ENCODE data around the gene MYOCOS. TPM values are rescaled to one million over a fixed set of nuclear protein-coding genes. Genes with fewer than 3 reads are reported as not detected.

Gene MYOCOS
- total RNA-seq, 4 donors from 2014 or later, result not detected

- no peak overlapping the region for H3K27ac ChIP-seq
- H3K36me3 ChIP-seq, result no peaks in the 10 kb centered on the region
- WGBS, result 98% methylated on average over 28 of the region's 28 CpGs
- no peak for TF ChIP-seq EP300 (IDR thresholded peaks at IDR 0.05)
- no peak for TF ChIP-seq POLR2A (IDR thresholded peaks at IDR 0.05)
- TF ChIP-seq POLR2AphosphoS5 (IDR thresholded peaks at IDR 0.05), result no peak
- TF ChIP-seq, protein P1, sequence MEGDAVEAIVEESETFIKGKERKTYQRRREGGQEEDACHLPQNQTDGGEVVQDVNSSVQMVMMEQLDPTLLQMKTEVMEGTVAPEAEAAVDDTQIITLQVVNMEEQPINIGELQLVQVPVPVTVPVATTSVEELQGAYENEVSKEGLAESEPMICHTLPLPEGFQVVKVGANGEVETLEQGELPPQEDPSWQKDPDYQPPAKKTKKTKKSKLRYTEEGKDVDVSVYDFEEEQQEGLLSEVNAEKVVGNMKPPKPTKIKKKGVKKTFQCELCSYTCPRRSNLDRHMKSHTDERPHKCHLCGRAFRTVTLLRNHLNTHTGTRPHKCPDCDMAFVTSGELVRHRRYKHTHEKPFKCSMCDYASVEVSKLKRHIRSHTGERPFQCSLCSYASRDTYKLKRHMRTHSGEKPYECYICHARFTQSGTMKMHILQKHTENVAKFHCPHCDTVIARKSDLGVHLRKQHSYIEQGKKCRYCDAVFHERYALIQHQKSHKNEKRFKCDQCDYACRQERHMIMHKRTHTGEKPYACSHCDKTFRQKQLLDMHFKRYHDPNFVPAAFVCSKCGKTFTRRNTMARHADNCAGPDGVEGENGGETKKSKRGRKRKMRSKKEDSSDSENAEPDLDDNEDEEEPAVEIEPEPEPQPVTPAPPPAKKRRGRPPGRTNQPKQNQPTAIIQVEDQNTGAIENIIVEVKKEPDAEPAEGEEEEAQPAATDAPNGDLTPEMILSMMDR (IDR thresholded peaks at IDR 0.05), result no peak
- H3K27me3 ChIP-seq, result no peaks in the 10 kb centered on the region
- DNase-seq (ENCODE audit: low spot score in 2 of 2), result no peak
- no peaks in the 10 kb centered on the region for H3K9me3 ChIP-seq
- peaks cover 6% of the 10 kb centered on the region for H3K4me1 ChIP-seq
- H3K4me3 ChIP-seq, result no peak overlapping the region
Observed at GRCh38 chr1:171670739-171671138, 48.7 kb downstream of the MYOCOS start.

- DNase-seq (ENCODE audit: low spot score in 2 of 2), result no peak
- Histone ChIP-seq H3K4me1 (peaks cover 6% of the 10 kb centered on the region), H3K36me3 (no peaks in the 10 kb centered on the region), H3K4me3 (no peak overlapping the region), H3K27me3 (no peaks in the 10 kb centered on the region), H3K9me3 (no peaks in the 10 kb centered on the region), H3K27ac (peak overlapping the region; percentile 0)
- TF ChIP-seq, protein P1 (IDR thresholded peaks at IDR 0.05), result no peak
- TF ChIP-seq EP300 (IDR thresholded peaks at IDR 0.05), result no peak
- WGBS, result 57% methylated on average over 3 of the region's 3 CpGs
Observed at GRCh38 chr1:171674431-171675405, 52.7 kb downstream of the MYOCOS start.

Other genes starting within 250 kb of the MYOCOS start
- 100 to 1,000 TPM in 2 of 4 donors, 10 to 100 TPM in 2; 96.1 to 181 (median 104) TPM for gene PRRC2C, start 136.7 kb upstream of the MYOCOS start, total RNA-seq
- 1 to 10 TPM in 2 of 4 donors, under 1 TPM in 2; 0.34 to 3.1 (median 1.2) TPM for gene MYOC, start 30.4 kb downstream of the MYOCOS start, total RNA-seq
- gene VAMP4, start 119.8 kb downstream of the MYOCOS start, total RNA-seq, result 10 to 100 TPM in 3 of 4 donors, 1 to 10 TPM in 1; 9.3 to 23.3 (median 10.7) TPM
- 10 to 100 TPM; 20.2 to 29.4 (median 23.4) TPM for gene METTL13, start 159.4 kb downstream of the MYOCOS start, total RNA-seq
- gene DNM3, start 219.3 kb downstream of the MYOCOS start, total RNA-seq, result 10 to 100 TPM in 1 of 4 donors, 1 to 10 TPM in 3; 1.6 to 11.7 (median 3.7) TPM

Data from suprapubic skin (tissue), 4 donors.